Upper lobe of left lung (tissue), 4 donors: ENCODE measurements around the gene MYH9.

Experiments used
- EP300 ChIP-seq, 4 donors: sonication (generic); formaldehyde crosslinking; IDR thresholded peaks; one replicate each; pipeline ENCODE4 v1.5.1; 2017; ENCODE audit warnings: antibody characterized with exemption in 4 of 4, control low read depth in 2 of 4
- POLR2AphosphoS5 ChIP-seq, 2 donors: sonication (generic); formaldehyde crosslinking; IDR thresholded peaks; one replicate each; pipeline ENCODE4 v1.5.1; 2017; ENCODE audit warnings: antibody characterized with exemption in 2 of 2

DNA sequence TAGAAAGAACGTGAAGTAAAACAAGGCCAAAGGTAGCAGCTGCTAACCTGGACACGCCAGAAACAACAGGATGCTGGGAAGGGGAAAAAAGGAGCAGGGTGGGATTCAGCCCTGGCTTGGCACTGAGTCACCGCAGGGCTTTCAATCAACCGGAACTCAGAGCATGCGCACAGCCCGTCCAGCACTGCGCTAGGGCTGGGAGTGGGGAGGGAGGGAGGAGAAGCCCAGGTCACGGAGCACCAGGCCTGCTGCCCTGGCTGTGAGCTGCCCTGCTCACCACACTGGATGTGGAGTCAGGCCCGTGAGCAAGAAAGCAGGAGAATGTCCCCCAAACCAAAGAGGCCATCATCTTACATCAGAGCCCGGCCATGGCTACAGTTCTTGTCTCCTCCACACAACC lies 83.3 kb downstream of the MYH9 start:
- TF ChIP-seq POLR2AphosphoS5 (IDR thresholded peaks at IDR 0.05) (peak in 1 of 2 donors; percentile 17), EP300 (IDR thresholded peaks at IDR 0.05) (no peak)
